GM12873 (cell line): ENCODE results near the gene POC1B.

Source experiments
- TF ChIP-seq, protein P1 (sequence below): IDR thresholded peaks from 2 replicates; pipeline ENCODE4 v1.5.1; 2012; ENCODE audit warnings: low read depth, mild to moderate bottlenecking, moderate library complexity, low read length, control low read depth; ENCODE audit not compliant: insufficient read depth; ENCODE audit errors: missing control alignments

POC1B gene

DNA sequence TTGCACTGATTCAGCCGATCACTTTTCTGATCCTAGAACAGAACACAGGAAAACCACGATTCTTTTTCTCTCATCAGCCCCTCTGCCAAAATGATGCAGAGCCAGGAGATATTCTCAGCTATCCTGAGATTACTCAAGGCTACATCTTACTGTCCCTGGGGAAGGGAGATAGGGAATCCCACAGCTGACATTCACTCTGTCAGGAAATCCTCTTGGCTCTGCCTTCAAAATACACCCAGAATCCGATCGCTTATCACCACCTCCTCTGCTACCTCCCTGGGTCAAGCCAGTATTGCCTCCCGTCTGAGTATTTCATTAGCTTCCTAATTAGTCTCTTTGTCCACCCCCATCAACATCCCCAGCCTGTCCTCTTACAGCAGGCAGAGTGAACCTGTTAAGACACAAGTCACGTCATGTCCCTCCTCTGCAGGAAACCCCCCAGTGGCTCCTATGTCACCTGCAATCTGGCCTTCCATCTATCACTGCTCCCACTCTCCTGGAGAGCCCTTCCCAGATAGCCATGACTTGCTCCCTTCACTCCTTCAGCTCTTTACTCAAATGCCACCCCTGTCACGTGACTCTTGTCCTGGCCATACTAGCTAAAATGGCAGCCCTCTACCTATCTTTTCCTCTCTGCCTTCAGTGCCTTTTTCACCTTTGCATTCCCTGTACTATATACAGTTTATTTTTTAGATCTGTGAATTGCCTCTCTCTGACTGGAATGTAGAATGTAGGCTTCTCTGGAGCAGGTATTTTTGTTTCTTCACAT lies 71.6 kb downstream of the POC1B start:
- TF ChIP-seq, protein P1, sequence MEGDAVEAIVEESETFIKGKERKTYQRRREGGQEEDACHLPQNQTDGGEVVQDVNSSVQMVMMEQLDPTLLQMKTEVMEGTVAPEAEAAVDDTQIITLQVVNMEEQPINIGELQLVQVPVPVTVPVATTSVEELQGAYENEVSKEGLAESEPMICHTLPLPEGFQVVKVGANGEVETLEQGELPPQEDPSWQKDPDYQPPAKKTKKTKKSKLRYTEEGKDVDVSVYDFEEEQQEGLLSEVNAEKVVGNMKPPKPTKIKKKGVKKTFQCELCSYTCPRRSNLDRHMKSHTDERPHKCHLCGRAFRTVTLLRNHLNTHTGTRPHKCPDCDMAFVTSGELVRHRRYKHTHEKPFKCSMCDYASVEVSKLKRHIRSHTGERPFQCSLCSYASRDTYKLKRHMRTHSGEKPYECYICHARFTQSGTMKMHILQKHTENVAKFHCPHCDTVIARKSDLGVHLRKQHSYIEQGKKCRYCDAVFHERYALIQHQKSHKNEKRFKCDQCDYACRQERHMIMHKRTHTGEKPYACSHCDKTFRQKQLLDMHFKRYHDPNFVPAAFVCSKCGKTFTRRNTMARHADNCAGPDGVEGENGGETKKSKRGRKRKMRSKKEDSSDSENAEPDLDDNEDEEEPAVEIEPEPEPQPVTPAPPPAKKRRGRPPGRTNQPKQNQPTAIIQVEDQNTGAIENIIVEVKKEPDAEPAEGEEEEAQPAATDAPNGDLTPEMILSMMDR: no peak

DNA sequence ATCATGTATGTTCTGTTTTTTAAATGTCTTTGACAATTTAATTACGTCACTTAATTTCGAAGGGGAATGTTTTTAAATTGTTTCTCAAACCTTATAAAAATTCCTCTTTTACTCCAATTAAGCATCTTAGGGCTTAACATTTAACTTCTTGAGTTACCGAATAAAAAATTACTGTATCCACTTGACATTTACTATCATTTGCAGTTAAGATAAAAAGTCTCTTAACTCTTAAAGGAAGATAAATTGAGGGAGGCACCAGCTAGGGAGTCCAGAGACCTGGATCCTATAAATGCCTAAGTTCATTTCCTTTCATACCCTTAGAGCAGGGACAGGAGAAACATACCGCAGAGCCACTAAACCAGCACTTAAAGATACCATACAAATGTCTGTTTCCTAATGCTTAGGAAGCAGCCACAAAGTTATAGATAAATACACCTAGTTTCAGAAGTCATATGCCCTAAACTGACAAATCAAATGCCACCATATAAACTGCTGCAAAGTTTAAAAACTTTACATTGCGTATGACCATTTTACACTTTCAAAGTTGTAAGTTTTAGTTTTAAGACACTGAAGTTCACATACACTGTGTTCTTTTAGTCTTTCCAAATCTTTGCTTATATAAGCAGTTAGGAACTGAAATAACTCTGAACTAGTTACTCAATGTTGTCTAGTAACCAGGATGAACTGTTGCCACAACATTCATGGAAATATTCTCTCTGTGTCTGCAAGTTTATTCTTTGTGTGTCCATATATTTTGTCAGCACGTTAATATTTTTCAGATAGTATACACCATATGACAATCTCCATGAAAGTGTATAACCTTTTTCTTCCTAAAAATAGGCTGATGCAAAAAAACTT lies 72.5 kb downstream of the POC1B start:
- TF ChIP-seq, protein P1: no peak

DNA sequence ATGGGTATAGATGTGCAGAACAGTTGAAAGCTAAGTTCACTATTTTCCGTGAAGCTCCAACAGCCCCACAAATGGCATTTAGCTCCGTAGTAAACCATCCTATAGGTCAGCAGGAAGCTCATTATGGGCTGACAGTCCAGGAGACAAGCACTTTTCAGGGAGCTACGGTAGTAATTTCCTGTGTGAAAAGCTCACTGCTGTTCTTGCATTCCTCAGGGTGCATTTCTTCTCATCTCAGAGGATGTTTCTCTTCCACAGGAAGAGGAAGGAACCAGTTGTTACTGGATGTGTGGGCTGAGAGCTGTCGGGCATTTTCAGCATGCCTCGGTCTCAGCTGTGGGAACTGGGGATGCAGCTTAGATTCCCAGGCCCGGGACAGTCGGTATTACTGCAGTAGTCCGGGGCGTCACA lies 74.0 kb downstream of the POC1B start:
- TF ChIP-seq, protein P1: no peak

DNA sequence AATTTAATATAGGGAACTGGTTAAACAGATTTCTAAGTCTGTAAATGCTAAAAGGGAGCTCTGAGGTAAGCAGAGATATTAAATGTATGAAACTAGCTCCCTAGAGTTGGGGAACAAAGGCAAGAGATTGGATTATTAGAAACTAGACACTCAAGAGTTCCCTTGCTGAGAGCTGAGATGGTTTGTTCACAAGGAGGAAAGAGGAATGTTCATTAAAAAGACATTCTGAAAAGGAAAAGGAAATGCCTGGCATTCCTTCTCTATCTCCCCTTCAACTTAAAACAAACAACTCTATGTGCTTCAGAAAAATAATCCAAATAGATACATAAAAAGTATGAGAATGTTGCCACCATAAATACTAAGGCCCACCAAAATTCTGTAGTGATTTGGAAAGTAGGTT lies 74.9 kb downstream of the POC1B start:
- TF ChIP-seq, protein P1: no peak

DNA sequence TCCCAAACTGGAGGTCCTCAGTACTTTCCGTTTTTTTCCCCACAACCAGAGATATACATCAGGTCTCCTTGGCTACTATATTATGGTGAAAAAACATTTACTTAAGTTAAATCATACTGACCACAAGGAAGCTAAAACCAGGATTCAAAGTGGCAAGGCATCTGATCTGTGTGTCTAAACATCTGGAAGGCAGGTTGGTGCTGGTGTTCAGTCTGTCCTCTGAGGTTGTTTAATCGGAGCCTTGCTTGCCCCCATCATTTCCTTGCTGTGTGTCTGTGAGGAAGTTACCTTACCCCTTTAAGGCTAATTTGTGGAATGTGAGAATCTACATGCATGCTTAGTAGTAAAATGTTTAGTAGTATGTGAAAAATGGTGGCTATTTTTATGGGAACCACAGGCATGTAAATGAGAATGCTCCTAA lies 76.9 kb downstream of the POC1B start:
- TF ChIP-seq, protein P1: no peak

DNA sequence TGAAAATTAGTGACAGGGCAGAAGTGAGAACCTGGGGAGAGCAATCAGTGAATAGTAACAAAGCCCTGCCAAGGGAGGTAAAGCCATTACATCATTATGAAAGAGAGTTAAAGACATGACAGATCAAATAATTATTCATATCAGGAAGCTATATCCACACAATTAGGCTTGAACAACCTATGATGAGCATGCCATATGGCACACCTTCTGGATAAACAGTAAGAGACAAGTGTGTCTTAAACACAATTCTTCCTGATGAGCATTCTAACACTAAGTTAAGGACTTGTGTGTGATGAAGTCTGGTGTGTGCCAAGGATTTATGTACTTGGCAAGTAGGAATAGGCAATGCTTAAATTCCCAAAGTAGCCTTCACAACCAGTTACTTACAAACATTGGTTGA lies 77.3 kb downstream of the POC1B start:
- TF ChIP-seq, protein P1: no peak

DNA sequence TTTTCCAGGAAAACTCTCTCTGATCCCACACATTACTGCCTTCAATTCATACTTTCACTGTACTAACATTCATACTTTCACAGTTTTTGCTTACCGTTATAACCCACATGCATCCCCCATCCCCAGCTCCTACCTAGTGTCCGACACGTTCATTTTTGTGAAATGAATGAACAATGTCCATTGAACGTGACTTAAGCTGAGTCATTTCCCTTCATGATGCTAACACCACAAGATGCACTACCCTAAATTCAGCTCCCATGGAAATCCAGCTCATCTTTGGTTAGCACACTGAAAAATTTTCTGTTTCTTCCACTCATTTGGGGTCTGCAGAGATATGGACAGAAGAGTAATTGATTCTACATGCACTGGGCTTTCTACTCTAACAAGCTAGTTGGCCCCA lies 85.9 kb downstream of the POC1B start:
- TF ChIP-seq, protein P1: no peak
